Ishikawa (cell line): ENCODE results near the gene WWOX.

Experiments
- EGR1 ChIP-seq: IDR thresholded peaks from 2 replicates; pipeline ENCODE4 v1.6.1; 2012
- EP300 ChIP-seq: IDR thresholded peaks from 2 replicates; pipeline ENCODE4 v1.6.1; 2012; ENCODE audit warnings: borderline replicate concordance
- MAX ChIP-seq: IDR thresholded peaks from 2 replicates; pipeline ENCODE4 v1.6.1; 2012
- NFIC ChIP-seq: IDR thresholded peaks from 2 replicates; pipeline ENCODE4 v1.6.1; 2012
- TCF12 ChIP-seq: IDR thresholded peaks from 2 replicates; pipeline ENCODE4 v1.6.1; 2012; ENCODE audit warnings: low read depth
- USF1 ChIP-seq: IDR thresholded peaks from 2 replicates; pipeline ENCODE4 v1.6.1; 2012
- ZBTB7A ChIP-seq: IDR thresholded peaks from 2 replicates; pipeline ENCODE4 v1.6.1; 2012; ENCODE audit warnings: low read depth

DNA sequence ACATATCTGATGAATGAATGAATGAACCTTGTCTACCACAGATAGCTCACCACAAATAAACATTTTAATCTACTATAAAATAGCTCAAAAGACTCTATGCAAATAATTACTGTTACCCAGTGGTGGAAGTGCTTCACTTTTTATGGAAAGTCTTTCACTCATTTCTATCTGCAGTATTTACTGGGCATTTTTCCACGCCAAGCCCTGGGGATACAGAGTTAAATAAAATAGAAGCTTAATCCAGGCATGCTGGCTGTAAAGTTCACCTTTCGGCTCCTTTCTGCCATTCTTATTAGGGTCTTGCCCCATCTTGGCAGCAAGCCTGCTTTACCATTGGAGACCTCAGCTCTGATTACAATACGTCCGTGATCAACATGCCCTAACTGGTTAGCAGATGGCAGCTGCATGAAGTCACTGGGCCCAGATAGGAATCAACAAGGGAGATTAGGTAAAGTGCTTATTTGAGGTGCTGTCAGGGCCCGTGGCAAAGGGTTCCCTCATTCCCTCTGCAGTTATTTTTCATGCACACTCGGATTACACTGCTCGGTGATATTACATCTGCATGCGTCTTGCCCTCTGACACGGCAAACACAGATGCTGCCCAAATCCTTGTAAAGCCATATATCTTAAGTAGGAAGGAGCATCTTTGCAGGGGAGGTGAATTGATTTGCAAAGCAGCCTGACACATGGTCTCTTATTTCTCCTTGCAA is 648.9 kb downstream of the WWOX start:
- TF ChIP-seq MAX (no peak), EP300 (no peak), NFIC (no peak), EGR1 (no peak), USF1 (no peak), ZBTB7A (no peak), TCF12 (no peak)
